VCaP (cell line): Measurements from ENCODE around the gene PALD1.
"Not testable (repeated sequence)": the region's sequence is repeated elsewhere in the genome, so short reads cannot be mapped to it uniquely, and the experiment has no call there.

Experiments used
- H3K27ac ChIP-seq: fragments of 450-650 bp; 2 replicates; pipeline ENCODE4 v1.5.1; 2017
- CTCF ChIP-seq: fragments of 450-650 bp; conservative IDR thresholded peaks from 2 replicates; pipeline ENCODE4 v1.5.1; 2017; ENCODE audit warnings: mild to moderate bottlenecking, moderate library complexity

PALD1 gene

GRCh38 chr10:70579234-70580002, 100.9 kb downstream of the PALD1 start:
- TF ChIP-seq CTCF: no peak
- no peak overlapping the region for H3K27ac ChIP-seq

GRCh38 chr10:70581176-70581575, 102.6 kb downstream of the PALD1 start:
- not testable (repeated sequence) for H3K27ac ChIP-seq

- H3K27ac ChIP-seq: no peak overlapping the region
- TF ChIP-seq CTCF: no peak
Observed at GRCh38 chr10:70582793-70583668, 104.5 kb downstream of the PALD1 start.

- TF ChIP-seq CTCF: no peak
- no peak overlapping the region for H3K27ac ChIP-seq
Observed at GRCh38 chr10:70583669-70584037, 105.1 kb downstream of the PALD1 start.

GRCh38 chr10:70584366-70584765, 105.8 kb downstream of the PALD1 start:
- no peak for TF ChIP-seq CTCF
- H3K27ac ChIP-seq: no peak overlapping the region

- H3K27ac ChIP-seq: no peak overlapping the region
- no peak for TF ChIP-seq CTCF
Observed at GRCh38 chr10:70584909-70585544, 106.5 kb downstream of the PALD1 start.

GRCh38 chr10:70585578-70586169, 107.1 kb downstream of the PALD1 start:
- no peak for TF ChIP-seq CTCF
- no peak overlapping the region for H3K27ac ChIP-seq
